SK-N-SH treated with all-trans-retinoic acid at 6 μM for 48 hours (cell line): Measurements from ENCODE around the gene CDH6.

Experiments used
- GLIS3 ChIP-seq: fragments of 250-450 bp; sonication (Bioruptor Pico); IDR thresholded peaks from 2 replicates; pipeline ENCODE4 v1.5.0; 2020; ENCODE audit warnings: mild to moderate bottlenecking, moderate library complexity
- ISL1 ChIP-seq: fragments of 250-450 bp; sonication (Bioruptor Pico); IDR thresholded peaks from 2 replicates; pipeline ENCODE4 v2.1.2; 2022; ENCODE audit warnings: mild to moderate bottlenecking, moderate library complexity
- OSR1 ChIP-seq: fragments of 250-450 bp; sonication (Bioruptor Pico); IDR thresholded peaks from 2 replicates; pipeline ENCODE4 v1.8.0; 2022; ENCODE audit warnings: moderate library complexity, mild to moderate bottlenecking, inconsistent platforms
- SNAI2 ChIP-seq: fragments of 250-450 bp; sonication (Bioruptor Pico); IDR thresholded peaks from 2 replicates; pipeline ENCODE4 v1.5.0; 2020; ENCODE audit warnings: mild to moderate bottlenecking, moderate library complexity
- TCF4 ChIP-seq: fragments of 250-450 bp; sonication (Bioruptor Pico); IDR thresholded peaks from 2 replicates; pipeline ENCODE4 v1.8.0; 2021; ENCODE audit warnings: mild to moderate bottlenecking, moderate library complexity, borderline replicate concordance
- TF ChIP-seq, protein P1 (sequence below): fragments of 250-450 bp; sonication (Bioruptor Pico); IDR thresholded peaks from 2 replicates; pipeline ENCODE4 v1.8.0; 2020; ENCODE audit warnings: mild to moderate bottlenecking, moderate library complexity, borderline replicate concordance

- TF ChIP-seq OSR1 (CRISPR knock-in tag) (no peak), TCF4 (CRISPR knock-in tag) (no peak), SNAI2 (CRISPR knock-in tag) (no peak), ISL1 (CRISPR knock-in tag) (no peak), GLIS3 (no peak)
- TF ChIP-seq, protein P1, sequence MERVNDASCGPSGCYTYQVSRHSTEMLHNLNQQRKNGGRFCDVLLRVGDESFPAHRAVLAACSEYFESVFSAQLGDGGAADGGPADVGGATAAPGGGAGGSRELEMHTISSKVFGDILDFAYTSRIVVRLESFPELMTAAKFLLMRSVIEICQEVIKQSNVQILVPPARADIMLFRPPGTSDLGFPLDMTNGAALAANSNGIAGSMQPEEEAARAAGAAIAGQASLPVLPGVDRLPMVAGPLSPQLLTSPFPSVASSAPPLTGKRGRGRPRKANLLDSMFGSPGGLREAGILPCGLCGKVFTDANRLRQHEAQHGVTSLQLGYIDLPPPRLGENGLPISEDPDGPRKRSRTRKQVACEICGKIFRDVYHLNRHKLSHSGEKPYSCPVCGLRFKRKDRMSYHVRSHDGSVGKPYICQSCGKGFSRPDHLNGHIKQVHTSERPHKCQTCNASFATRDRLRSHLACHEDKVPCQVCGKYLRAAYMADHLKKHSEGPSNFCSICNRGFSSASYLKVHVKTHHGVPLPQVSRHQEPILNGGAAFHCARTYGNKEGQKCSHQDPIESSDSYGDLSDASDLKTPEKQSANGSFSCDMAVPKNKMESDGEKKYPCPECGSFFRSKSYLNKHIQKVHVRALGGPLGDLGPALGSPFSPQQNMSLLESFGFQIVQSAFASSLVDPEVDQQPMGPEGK: no peak
Measured at GRCh38 chr5:31185951-31186350, 7.5 kb upstream of the CDH6 start.
